PC-3 (cell line): ENCODE results near the gene C16orf95. TPM values are rescaled to one million over a fixed set of nuclear protein-coding genes. Genes with fewer than 3 reads are reported as not detected.

ENCODE experiments used
- ATAC-seq: fragments of 200-7000 bp; cut with Tn5 transposase; 2 replicates; pipeline ENCODE4 v1.9.1; 2020; ENCODE audit warnings: mild to moderate bottlenecking, moderate library complexity
- BruUV-seq: library from RNA; stranded (reverse); fragments of 400-500 nt; replicated peaks from 2 replicates; lab custom pipeline; 2021; lab: Mats Ljungman, UMichigan
- CTCF ChIA-PET: fragments of 300-600 bp; sonication (Branson Sonifier 250); formaldehyde crosslinking; loops from one replicate; lab custom pipeline; 2022; ENCODE audit warnings: antibody characterized with exemption; lab: Charles Lee
- POLR2A ChIA-PET: fragments of 300-600 bp; sonication (Branson Sonifier 250); formaldehyde crosslinking; loops from one replicate; lab custom pipeline; 2022; ENCODE audit warnings: antibody characterized with exemption; ENCODE audit not compliant: unreplicated experiment; lab: Charles Lee
- DNase-seq: peaks from one replicate; pipeline ENCODE4 v3.0.0-alpha.2; 2015
- H2AFZ ChIP-seq: fragments of 300-600 bp; sonication (generic); 2 replicates; pipeline ENCODE4 v1.6.0; 2016; ENCODE audit warnings: antibody characterized with exemption, low read length
- H3F3A ChIP-seq: fragments of 300-600 bp; sonication (generic); one replicate; pipeline ENCODE4 v1.6.0; 2017; ENCODE audit warnings: antibody characterized with exemption, low read length, control low read depth, mild to moderate bottlenecking; ENCODE audit not compliant: unreplicated experiment
- H3K27ac ChIP-seq: fragments of 300-600 bp; sonication (generic); 2 replicates; pipeline ENCODE4 v1.5.1; 2016; ENCODE audit warnings: mild to moderate bottlenecking, low read length
- H3K27me3 ChIP-seq: fragments of 300-600 bp; sonication (generic); 2 replicates; pipeline ENCODE4 v1.6.1; 2016; ENCODE audit warnings: low read length, mixed read lengths
- H3K36me3 ChIP-seq: fragments of 300-600 bp; sonication (generic); 2 replicates; pipeline ENCODE4 v1.6.1; 2016; ENCODE audit warnings: low read depth, mixed run types, low read length, mixed read lengths
- H3K4me1 ChIP-seq: fragments of 300-600 bp; sonication (generic); 2 replicates; pipeline ENCODE4 v1.5.1; 2016; ENCODE audit warnings: low read length; ENCODE audit not compliant: insufficient read depth
- H3K4me2 ChIP-seq: fragments of 300-600 bp; sonication (generic); 2 replicates; pipeline ENCODE4 v1.6.0; 2016; ENCODE audit warnings: low read length
- H3K4me3 ChIP-seq: fragments of 300-600 bp; sonication (generic); 2 replicates; pipeline ENCODE4 v1.5.1; 2016; ENCODE audit warnings: mild to moderate bottlenecking, low read length, mixed read lengths
- H3K79me2 ChIP-seq: fragments of 300-600 bp; sonication (generic); 2 replicates; pipeline ENCODE4 v1.6.1; 2017; ENCODE audit warnings: low read length, mixed read lengths
- H3K9ac ChIP-seq: fragments of 300-600 bp; sonication (generic); 2 replicates; pipeline ENCODE4 v1.6.0; 2016; ENCODE audit warnings: mild to moderate bottlenecking, low read length
- H3K9me2 ChIP-seq: fragments of 300-600 bp; sonication (generic); replicated peaks from 2 replicates; pipeline ENCODE4 v1.6.1; 2016; ENCODE audit warnings: mixed run types, low read length, mixed read lengths
- H3K9me3 ChIP-seq: fragments of 300-600 bp; sonication (generic); 2 replicates; pipeline ENCODE4 v1.6.1; 2016; ENCODE audit warnings: low read length, mixed read lengths
- H4K20me1 ChIP-seq: fragments of 300-600 bp; sonication (generic); 2 replicates; pipeline ENCODE4 v1.6.1; 2016; ENCODE audit warnings: low read length, mixed read lengths
- EZH2 ChIP-seq: fragments of 300-600 bp; sonication (generic); IDR thresholded peaks from one replicate; pipeline ENCODE4 v1.6.1; 2017; ENCODE audit warnings: antibody characterized with exemption, mild to moderate bottlenecking, low read length; ENCODE audit not compliant: unreplicated experiment
- EZH2phosphoT487 ChIP-seq: fragments of 300-600 bp; sonication (generic); IDR thresholded peaks from 2 replicates; pipeline ENCODE4 v1.6.1; 2018; ENCODE audit warnings: mild to moderate bottlenecking, antibody characterized with exemption, low read length, borderline replicate concordance
- intact Hi-C: fragments of 100-400 bp; cut with micrococcal nuclease; formaldehyde crosslinking; loops from 2 replicates; pipeline ENCODE4 v1.9.0; 2023
- total RNA-seq: library from RNA; depleted of rRNA; stranded (reverse); fragments of >200 nt; gene quantifications from 2 replicates; pipeline ENCODE4 v1.2.3, GENCODE V29; 2014
- TF ChIP-seq, protein P1 (sequence below): fragments of 300-600 bp; sonication (generic); conservative IDR thresholded peaks from 2 replicates; pipeline ENCODE4 v1.5.1; 2017; ENCODE audit warnings: antibody characterized with exemption, low read depth, mild to moderate bottlenecking, low read length

Gene C16orf95
- total RNA-seq, 1 experiment from 2014 or later = 2.4 TPM

DNA sequence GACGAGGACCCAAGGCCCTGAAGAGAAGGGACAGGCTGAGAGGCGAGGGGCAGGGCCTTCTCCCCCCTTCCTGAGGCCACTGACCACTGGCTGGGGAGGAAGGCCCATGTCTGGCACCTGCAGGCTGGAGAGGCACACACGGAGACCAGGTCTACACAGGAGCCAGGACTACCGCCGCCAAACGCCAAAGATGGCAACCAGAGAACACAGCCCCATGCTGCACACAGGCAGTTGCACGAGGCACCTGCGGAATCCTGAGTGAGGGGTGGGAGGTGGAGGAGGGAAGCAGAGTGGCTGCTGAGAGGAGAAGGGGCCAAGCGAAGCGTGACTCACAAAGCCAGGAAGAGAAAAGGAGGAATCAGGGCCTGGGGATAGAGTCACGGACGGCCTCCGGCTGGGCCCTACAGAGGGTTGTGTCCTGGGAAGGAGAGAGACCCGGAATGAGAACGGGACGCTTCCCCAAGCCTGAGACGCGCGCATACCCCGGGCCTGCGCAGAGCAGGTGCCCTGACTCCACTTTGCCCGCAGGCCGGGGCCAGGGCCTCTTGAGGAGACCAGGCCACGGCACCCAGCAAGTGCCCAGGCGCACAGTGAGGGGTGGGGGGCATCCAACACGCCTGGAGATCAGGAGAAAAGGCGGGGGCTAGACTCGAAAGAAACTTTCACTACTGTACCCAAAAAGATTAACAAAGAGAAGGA, 28.7 kb upstream of the C16orf95 start:
- Histone ChIP-seq H3K9ac (no peak overlapping the region), H3K4me3 (no peak overlapping the region), H3F3A (no peaks in the 10 kb centered on the region), H3K27me3 (no peaks in the 10 kb centered on the region), H3K27ac (no peak overlapping the region), H3K4me2 (no peak overlapping the region), H3K36me3 (no peaks in the 10 kb centered on the region), H3K4me1 (no peaks in the 10 kb centered on the region), H3K9me2 (no peaks in the 10 kb centered on the region), H3K9me3 (no peaks in the 10 kb centered on the region), H4K20me1 (no peaks in the 10 kb centered on the region), H2AFZ (no peak overlapping the region), H3K79me2 (no peaks in the 10 kb centered on the region)
- ChIA-PET POLR2A (no interaction called here), CTCF (no interaction called here)
- DNase-seq (no peak), ATAC-seq (no peak)
- no TSS peak for BruUV-seq
- intact Hi-C loops = no loop called here
- no peak for TF ChIP-seq EZH2
- no peak for TF ChIP-seq EZH2phosphoT487
- TF ChIP-seq, protein P1, sequence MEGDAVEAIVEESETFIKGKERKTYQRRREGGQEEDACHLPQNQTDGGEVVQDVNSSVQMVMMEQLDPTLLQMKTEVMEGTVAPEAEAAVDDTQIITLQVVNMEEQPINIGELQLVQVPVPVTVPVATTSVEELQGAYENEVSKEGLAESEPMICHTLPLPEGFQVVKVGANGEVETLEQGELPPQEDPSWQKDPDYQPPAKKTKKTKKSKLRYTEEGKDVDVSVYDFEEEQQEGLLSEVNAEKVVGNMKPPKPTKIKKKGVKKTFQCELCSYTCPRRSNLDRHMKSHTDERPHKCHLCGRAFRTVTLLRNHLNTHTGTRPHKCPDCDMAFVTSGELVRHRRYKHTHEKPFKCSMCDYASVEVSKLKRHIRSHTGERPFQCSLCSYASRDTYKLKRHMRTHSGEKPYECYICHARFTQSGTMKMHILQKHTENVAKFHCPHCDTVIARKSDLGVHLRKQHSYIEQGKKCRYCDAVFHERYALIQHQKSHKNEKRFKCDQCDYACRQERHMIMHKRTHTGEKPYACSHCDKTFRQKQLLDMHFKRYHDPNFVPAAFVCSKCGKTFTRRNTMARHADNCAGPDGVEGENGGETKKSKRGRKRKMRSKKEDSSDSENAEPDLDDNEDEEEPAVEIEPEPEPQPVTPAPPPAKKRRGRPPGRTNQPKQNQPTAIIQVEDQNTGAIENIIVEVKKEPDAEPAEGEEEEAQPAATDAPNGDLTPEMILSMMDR = no peak

DNA sequence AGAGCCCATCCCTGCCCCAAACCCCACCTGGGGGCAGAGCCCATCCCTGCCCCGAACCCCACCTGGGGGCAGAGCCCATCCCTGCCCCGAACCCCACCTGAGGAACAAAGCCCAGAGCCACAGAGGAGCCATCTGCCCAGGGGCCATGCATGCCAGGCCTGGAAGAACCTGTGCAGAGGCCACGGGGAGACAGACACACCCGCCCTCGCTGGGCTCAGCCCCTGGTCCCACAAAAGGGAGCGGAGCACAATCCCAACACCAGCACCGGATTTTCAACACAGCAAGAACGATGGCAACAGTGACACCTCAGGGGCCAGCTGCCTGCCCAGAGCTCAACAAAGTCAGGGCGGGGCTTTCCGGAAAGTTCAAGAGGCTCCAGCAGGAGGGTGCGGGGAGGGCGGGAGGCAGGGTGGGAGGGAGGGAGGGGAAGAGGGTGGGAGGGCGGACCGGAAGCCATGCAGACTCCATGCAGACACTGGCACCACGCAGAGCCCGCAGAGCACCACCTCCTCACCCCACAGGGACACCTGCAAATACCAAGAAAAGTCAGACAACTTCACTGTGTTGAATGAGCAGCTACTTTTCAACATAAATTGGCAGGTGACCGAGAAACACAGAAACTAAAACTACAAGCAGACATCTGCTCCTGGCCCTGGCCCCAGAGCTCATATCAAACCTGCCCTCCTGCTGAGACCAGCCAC, 27.9 kb upstream of the C16orf95 start:
- H3K27ac ChIP-seq = no peak overlapping the region
- no peaks in the 10 kb centered on the region for H3K27me3 ChIP-seq
- H3K9ac ChIP-seq = no peak overlapping the region
- no peaks in the 10 kb centered on the region for H3K4me1 ChIP-seq
- BruUV-seq = no TSS peak
- H3K9me2 ChIP-seq = no peaks in the 10 kb centered on the region
- H3K36me3 ChIP-seq = no peaks in the 10 kb centered on the region
- no peaks in the 10 kb centered on the region for H4K20me1 ChIP-seq
- H3K79me2 ChIP-seq = no peaks in the 10 kb centered on the region
- H2AFZ ChIP-seq = no peak overlapping the region
- no peak overlapping the region for H3K4me3 ChIP-seq
- H3K4me2 ChIP-seq = no peak overlapping the region
- ATAC-seq (no peak), DNase-seq (no peak)
- no peaks in the 10 kb centered on the region for H3K9me3 ChIP-seq
- intact Hi-C loops = no loop called here
- H3F3A ChIP-seq = no peaks in the 10 kb centered on the region
- POLR2A ChIA-PET = no interaction called here
- TF ChIP-seq, protein P1 = no peak
- TF ChIP-seq EZH2 = no peak
- no peak for TF ChIP-seq EZH2phosphoT487
- CTCF ChIA-PET = no interaction called here
